ENCODE measurements around the gene TCFL5.

GRCh38 chr20:62821726-62822210 lies 39.9 kb downstream of the TCFL5 start:
- TF ChIP-seq POLR2AphosphoS5 (IDR thresholded peaks at IDR 0.05) (no peak), EP300 (IDR thresholded peaks at IDR 0.05) (no peak), POLR2A (IDR thresholded peaks at IDR 0.05; ENCODE audit: low read depth) (no peak)
